Naive B cell (primary cell): ENCODE measurements around the gene ARNT2. TPM values are rescaled to one million over a fixed set of nuclear protein-coding genes. Genes with fewer than 3 reads are reported as not detected.

Source experiments
- ATAC-seq, 2 donors: fragments of 150-1000 bp; cut with Tn5 transposase; 2 replicates each; pipeline ENCODE4 v1.10.0; 2021; ENCODE audit warnings: low read depth in 2 of 2, mild to moderate bottlenecking in 2 of 2, moderate library complexity in 2 of 2
- DNase-seq: peaks from one replicate; pipeline ENCODE4 v3.0.0; 2022
- H3K27ac Mint-ChIP-seq, 6 donors: one replicate each; pipeline ENCODE4 v1.8.0; 2020 to 2022; ENCODE audit warnings: mild to moderate bottlenecking in 6 of 6, mixed read lengths in 6 of 6, moderate library complexity in 5 of 6, inconsistent platforms in 2 of 6
- H3K27me3 Mint-ChIP-seq, 3 donors: one replicate each; pipeline ENCODE4 v1.8.0; 2021 to 2022; ENCODE audit warnings: mixed read lengths in 3 of 3, mild to moderate bottlenecking in 1 of 3
- H3K36me3 Mint-ChIP-seq, 2 donors: one replicate each; pipeline ENCODE4 v1.8.0; 2020 to 2022; ENCODE audit warnings: mixed read lengths in 2 of 2, inconsistent platforms in 1 of 2, mild to moderate bottlenecking in 1 of 2
- H3K4me1 Mint-ChIP-seq, 3 donors: one replicate each; pipeline ENCODE4 v1.8.0; 2020 to 2022; ENCODE audit warnings: mixed read lengths in 3 of 3, inconsistent platforms in 1 of 3, mild to moderate bottlenecking in 1 of 3, moderate library complexity in 1 of 3
- H3K4me3 Mint-ChIP-seq, 8 donors: one replicate each; pipeline ENCODE4 v1.8.0; 2020 to 2022; ENCODE audit warnings: mild to moderate bottlenecking in 8 of 8, mixed read lengths in 8 of 8, moderate library complexity in 8 of 8, inconsistent platforms in 2 of 8
- H3K9me3 Mint-ChIP-seq, 7 donors: one replicate each; pipeline ENCODE4 v1.8.0; 2020 to 2022; ENCODE audit warnings: mixed read lengths in 7 of 7, mild to moderate bottlenecking in 5 of 7, inconsistent platforms in 2 of 7, moderate library complexity in 1 of 7
- polyA plus RNA-seq, 6 donors: library from polyadenylated mRNA; unstranded; fragments of 300-500 nt; fragmentation: Illumina TruSeq; gene quantifications; one replicate each; pipeline ENCODE4 v1.2.3, GENCODE V29; 2021; ENCODE audit warnings: low read depth in 6 of 6

The ARNT2 gene
- polyA plus RNA-seq, 6 donors from 2014 or later = not detected

DNA sequence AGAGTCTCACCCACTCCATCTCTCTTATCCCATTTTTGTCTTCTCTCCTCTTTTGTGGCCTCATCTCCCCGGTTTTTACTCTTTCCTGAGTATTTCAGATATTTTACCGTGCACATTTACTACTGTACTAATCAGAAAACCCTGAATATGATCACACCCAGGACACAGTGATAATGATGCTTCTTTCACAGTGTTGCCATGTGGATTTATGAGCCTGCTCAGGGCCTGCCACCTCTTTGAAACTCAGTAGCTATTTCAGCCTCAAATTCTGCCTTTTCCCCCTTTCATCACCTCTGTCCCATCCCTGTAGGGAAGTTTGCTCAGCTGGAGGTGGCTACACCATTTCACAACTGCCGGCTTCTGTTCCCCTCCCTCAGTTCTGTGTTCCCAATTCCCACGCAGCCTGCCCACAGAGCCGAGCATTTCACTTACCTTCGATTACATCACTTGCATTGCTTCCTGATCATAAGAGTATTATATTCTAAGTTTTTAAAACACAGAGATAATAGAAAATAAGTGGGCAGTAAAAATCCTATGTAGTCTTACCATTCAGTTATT, 33.2 kb downstream of the ARNT2 start:
- Mint-ChIP-seq H3K27me3 (peaks cover 12 to 33% (median 26%) of the 10 kb centered on the region in 3 donors), H3K9me3 (no peaks in the 10 kb centered on the region), H3K36me3 (no peaks in the 10 kb centered on the region), H3K4me3 (no peak overlapping the region), H3K27ac (no peak overlapping the region), H3K4me1 (no peaks in the 10 kb centered on the region)
- DNase-seq = no peak
- ATAC-seq = no peak

DNA sequence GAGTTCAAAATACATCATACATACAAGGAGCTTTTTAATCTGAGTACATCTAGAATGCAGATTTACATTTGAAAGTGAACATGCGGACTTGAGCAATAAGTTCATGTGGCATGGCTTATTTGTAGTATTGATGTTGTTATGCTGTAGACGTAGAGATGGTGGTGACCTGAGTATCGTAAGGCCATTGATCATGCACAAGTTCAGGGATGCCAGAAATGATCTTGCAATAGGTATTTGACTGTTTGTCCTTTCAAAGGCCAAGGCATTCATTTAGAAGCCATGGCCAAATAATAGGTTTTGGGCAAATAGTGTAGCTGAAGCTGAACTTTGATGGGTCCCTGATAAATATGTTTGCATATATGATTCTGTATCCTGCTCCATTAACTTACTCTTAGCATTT, 35.0 kb downstream of the ARNT2 start:
- ATAC-seq = no peak
- DNase-seq = no peak
- Mint-ChIP-seq H3K36me3 (no peaks in the 10 kb centered on the region), H3K9me3 (no peaks in the 10 kb centered on the region), H3K4me3 (no peak overlapping the region), H3K4me1 (no peaks in the 10 kb centered on the region), H3K27ac (no peak overlapping the region), H3K27me3 (peaks cover 7 to 33% (median 24%) of the 10 kb centered on the region in 3 donors)

DNA sequence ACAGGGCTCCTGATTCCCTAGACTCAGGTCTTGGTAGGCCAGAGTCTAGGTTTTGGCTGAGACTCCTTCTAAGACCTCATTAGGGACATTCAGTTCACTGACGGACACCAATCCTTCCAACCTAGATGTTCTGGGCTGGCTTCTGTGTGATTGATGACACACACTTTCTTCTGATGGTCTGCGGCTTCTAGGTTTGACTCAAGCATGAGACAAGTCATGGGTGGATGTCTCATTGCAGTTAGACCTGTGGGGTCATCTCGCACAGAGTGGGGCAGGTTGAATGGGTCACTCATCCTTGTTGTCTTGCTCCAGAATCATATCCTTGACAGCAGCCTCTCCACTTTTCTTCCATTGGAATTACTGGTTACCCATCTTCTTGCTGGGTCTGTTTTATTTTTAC, 35.8 kb downstream of the ARNT2 start:
- no peak overlapping the region for H3K4me3 Mint-ChIP-seq
- no peaks in the 10 kb centered on the region for H3K9me3 Mint-ChIP-seq
- peaks cover 4 to 32% (median 17%) of the 10 kb centered on the region in 3 donors for H3K27me3 Mint-ChIP-seq
- ATAC-seq (no peak), DNase-seq (no peak)
- H3K36me3 Mint-ChIP-seq = no peaks in the 10 kb centered on the region
- no peak overlapping the region for H3K27ac Mint-ChIP-seq
- H3K4me1 Mint-ChIP-seq = no peaks in the 10 kb centered on the region

DNA sequence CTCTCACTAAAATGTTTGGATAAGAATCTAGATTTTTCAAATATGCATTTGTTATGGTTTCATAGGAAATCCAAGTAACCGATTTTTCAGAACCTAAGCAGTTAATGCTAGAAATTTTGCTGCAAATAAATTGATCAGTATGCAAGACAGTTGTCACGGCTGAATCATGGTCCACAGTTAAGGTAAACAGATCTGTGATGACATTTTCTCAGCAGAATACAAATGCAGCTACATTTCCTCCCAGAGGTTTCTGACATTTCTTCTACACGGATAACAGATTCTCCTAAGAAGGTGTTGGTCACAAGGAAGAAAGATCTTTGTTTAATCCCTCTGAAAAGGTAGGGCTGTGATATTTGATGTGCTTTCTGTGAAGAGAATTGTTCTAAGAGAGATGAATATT, 36.9 kb downstream of the ARNT2 start:
- Mint-ChIP-seq H3K9me3 (no peaks in the 10 kb centered on the region), H3K4me1 (no peaks in the 10 kb centered on the region), H3K27me3 (peaks cover 4 to 27% (median 17%) of the 10 kb centered on the region in 3 donors), H3K4me3 (no peak overlapping the region), H3K36me3 (no peaks in the 10 kb centered on the region), H3K27ac (no peak overlapping the region)
- no peak for DNase-seq
- no peak for ATAC-seq

DNA sequence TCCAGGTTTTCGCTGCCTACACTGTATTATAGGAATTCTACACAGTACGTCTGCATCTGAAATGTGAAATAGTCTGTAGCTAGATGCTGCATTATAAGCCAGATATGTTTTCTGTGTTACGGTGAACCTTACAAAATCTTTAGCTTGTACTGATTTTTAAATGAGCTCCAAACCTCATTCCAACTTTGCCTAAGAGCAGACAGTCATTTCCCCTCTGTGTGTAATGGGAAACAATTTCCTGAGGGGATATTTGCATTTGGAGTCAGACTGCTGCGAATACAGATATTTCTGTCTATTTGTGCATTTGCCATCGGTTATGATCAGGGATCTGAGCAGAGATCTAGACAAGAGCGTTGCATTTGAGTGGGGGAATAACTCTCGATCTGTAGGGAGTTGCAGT, 37.5 kb downstream of the ARNT2 start:
- H3K9me3 Mint-ChIP-seq = no peaks in the 10 kb centered on the region
- ATAC-seq = no peak
- DNase-seq = no peak
- H3K4me1 Mint-ChIP-seq = no peaks in the 10 kb centered on the region
- H3K27ac Mint-ChIP-seq = no peak overlapping the region
- no peak overlapping the region for H3K4me3 Mint-ChIP-seq
- H3K36me3 Mint-ChIP-seq = no peaks in the 10 kb centered on the region
- H3K27me3 Mint-ChIP-seq = peaks cover 4 to 25% (median 17%) of the 10 kb centered on the region in 3 donors

DNA sequence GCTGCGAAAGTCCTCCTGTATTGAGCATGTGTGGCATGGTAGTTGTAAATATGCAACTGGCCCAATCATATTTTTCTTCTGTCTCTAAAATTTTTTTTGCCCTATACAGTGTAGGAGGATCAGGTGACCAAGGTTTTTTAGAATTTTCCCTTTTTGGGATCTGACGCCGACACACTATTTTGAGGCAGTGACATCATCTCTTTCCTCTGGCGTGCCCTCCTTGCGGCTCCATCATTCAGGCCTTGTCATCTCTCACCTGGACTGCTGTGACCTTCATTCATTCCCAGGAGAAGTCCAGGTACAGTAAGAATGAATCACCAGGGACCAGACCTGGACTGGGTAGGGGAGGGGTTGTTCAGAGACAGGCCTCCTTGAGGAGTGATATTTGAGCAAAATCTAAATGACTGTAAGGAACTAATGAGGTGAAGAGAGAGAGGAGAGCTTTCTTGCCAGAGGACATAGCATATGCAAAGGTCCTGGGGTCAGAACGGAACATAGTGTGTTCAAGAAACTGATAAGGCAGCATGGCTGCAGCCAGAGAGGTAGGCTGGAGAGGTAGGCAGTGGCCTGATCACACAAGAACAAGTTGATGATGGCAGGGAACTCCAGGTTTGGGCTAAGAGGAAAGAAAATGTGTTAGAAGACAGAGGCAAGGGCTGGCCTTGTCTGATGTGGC, 38.7 kb downstream of the ARNT2 start:
- Mint-ChIP-seq H3K36me3 (no peaks in the 10 kb centered on the region), H3K4me1 (no peaks in the 10 kb centered on the region), H3K9me3 (no peaks in the 10 kb centered on the region), H3K4me3 (no peak overlapping the region), H3K27ac (no peak overlapping the region), H3K27me3 (peaks cover 4 to 17% (median 9%) of the 10 kb centered on the region in 3 donors)
- DNase-seq = no peak
- ATAC-seq = no peak

DNA sequence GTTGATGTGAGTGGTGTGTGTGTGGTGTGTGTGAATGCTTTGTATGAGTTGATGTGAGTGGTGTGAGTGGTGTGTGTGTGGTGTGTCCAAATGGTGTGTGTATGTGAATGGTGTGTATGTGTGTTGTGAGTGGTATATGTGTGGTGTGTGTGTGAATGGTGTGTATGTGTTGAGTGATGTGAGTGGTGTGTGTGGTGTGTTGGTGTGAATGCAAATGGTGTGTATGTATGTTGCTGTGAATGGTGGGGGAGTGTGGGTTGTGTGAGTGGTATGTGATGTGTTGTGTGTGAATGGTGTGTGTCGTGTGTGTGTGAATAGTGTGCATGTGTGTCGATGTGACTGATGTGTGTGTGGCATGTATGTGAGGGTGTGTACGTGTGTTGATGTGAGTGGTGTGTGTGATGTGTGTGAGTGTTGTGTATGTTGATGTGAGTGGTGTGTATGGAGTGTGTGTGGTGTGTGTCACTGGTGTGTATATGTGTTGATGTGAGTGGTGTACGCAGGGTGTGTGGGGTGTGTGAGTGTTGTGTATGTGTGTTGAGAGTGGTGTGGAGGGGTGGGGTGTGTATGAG, 40.6 kb downstream of the ARNT2 start:
- Mint-ChIP-seq H3K36me3 (no peaks in the 10 kb centered on the region), H3K27me3 (peaks cover 2 to 15% (median 9%) of the 10 kb centered on the region in 3 donors), H3K4me3 (no peak overlapping the region), H3K9me3 (no peaks in the 10 kb centered on the region), H3K27ac (no peak overlapping the region), H3K4me1 (no peaks in the 10 kb centered on the region)
- ATAC-seq (no peak), DNase-seq (no peak)

DNA sequence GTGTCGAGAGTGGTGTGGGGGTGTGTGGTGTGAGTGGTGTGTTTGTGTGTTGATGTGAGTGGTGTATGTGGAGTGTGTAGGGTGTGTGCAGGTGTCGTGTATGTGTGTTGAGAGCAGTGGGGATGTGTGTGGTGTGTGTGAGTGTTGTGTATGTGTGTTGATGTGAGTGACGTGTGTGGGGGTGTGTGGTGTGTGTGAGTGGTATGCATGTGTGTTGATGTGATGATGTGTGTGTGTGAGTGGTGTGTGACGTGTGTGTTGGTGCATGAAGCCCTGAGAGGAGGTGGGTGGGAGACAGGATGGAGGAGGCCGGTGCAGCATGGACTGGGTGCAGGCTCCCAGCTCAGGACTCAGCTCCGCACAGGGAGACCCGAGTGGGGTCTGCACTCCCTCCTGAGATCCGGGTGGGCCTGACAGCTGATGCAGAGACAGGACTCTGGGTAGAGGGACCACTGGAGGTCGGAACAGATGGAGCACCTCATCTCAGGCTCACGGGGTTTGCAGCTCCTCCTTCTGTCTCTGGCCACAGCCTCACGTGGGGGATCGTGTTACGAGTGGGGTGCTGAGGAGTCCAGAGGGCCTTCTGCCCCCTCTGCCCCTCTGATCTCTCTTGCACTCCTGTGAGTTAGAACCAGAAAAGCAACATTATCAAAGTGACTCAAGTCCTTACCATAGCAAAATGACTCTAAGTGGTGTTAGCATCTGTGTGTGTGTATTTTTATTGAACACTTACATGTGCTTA, 41.3 kb downstream of the ARNT2 start:
- H3K4me1 Mint-ChIP-seq = no peaks in the 10 kb centered on the region
- no peak for ATAC-seq
- peaks cover 0 to 12% (median 9%) of the 10 kb centered on the region in 3 donors for H3K27me3 Mint-ChIP-seq
- H3K27ac Mint-ChIP-seq = no peak overlapping the region
- no peaks in the 10 kb centered on the region for H3K36me3 Mint-ChIP-seq
- H3K4me3 Mint-ChIP-seq = no peak overlapping the region
- no peaks in the 10 kb centered on the region for H3K9me3 Mint-ChIP-seq
- no peak for DNase-seq

DNA sequence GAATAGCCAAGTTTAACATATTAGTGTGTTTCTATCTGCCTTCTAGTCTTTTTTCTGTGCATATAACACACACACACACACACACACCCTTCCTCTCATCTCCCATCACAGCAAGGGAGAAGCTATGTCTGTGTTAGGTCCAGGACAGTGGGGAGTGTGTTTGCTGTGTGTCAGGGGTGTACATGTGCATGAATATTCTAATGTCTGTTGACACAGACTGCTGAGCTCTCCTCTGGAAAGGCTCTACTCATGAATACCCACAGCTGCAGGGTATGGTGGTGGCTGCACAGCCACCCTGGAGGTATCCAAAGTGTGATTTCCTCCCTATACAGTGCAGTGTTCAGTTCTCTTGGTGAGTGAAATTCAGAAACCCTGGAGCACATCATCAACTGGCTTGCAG, 42.9 kb downstream of the ARNT2 start:
- no peak overlapping the region for H3K27ac Mint-ChIP-seq
- ATAC-seq = no peak
- H3K27me3 Mint-ChIP-seq = peaks cover 0 to 15% (median 12%) of the 10 kb centered on the region in 3 donors
- H3K4me1 Mint-ChIP-seq = no peaks in the 10 kb centered on the region
- H3K36me3 Mint-ChIP-seq = no peaks in the 10 kb centered on the region
- H3K9me3 Mint-ChIP-seq = no peaks in the 10 kb centered on the region
- no peak overlapping the region for H3K4me3 Mint-ChIP-seq
- no peak for DNase-seq

DNA sequence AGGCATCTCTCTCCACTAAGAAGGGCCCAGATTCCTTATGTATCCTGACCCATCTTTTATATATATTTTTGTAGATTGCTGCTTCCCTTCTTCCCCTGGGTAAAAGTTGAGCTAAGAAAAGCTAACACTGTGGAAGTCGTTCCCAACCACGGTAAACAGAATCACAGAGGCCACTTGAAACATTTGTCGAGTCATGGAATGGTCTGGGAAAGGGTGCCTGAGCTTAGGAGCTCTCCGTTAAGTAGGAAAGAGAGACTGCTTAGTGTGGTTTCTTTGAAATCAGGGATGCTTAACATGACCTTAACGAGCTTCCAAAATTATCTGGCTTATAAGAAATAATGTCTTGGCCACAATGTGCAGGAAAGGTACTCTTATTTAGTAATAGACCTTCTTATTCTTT, 45.6 kb downstream of the ARNT2 start:
- H3K36me3 Mint-ChIP-seq = no peaks in the 10 kb centered on the region
- peaks cover 0 to 25% (median 15%) of the 10 kb centered on the region in 3 donors for H3K27me3 Mint-ChIP-seq
- DNase-seq = no peak
- ATAC-seq = no peak
- H3K4me3 Mint-ChIP-seq = no peak overlapping the region
- no peak overlapping the region for H3K27ac Mint-ChIP-seq
- H3K4me1 Mint-ChIP-seq = no peaks in the 10 kb centered on the region
- H3K9me3 Mint-ChIP-seq = no peaks in the 10 kb centered on the region

DNA sequence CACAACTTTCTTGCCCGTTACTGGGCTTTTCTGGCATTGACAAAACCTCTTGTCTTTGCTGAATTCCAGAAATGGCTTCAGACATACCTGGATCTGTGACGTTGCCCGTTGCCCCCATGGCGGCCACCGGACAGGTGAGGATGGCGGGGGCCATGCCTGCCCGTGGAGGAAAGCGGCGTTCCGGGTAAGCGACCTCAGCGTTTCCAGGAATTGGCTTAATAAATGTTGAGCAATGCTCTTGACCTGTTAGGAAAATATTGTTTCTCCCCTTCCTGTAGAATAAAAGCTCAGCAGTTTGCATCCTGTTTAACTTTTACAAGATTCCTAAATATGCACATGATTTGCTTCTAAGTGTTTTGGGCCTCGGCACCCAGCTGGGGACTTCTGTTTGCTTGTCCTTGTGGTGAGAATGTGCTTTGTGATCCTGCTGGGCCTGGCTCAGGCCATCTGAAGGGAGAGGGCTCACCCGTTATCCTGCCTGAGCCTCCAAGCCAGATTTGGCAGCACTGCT, 46.7 kb downstream of the ARNT2 start:
- Mint-ChIP-seq H3K4me3 (no peak overlapping the region), H3K27me3 (peaks cover 6 to 32% (median 23%) of the 10 kb centered on the region in 3 donors), H3K27ac (no peak overlapping the region), H3K4me1 (peaks cover 0 to 5% (median 0%) of the 10 kb centered on the region in 3 donors), H3K9me3 (no peaks in the 10 kb centered on the region), H3K36me3 (no peaks in the 10 kb centered on the region)
- DNase-seq (no peak), ATAC-seq (no peak)

DNA sequence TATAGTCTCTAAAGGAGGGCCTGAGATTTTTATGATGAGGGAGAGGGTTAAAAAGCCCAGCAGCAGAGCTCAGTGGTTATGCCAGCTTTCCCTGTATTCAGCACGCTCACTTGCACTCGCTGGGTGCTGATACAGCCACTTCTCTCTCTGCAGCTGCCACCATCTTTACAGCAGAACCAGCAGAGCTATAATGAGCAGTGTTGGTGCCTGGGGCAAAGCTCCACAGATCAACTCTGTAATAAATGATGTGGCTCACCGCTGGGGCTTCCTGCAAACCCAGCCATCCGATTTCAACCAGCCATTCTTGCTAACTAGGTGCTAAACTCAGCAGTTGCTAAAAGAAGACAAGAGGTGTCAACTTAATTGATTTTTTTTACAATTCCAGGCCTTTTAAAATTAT, 48.0 kb downstream of the ARNT2 start:
- no peaks in the 10 kb centered on the region for H3K9me3 Mint-ChIP-seq
- H3K4me1 Mint-ChIP-seq = peaks cover 0 to 7% (median 0%) of the 10 kb centered on the region in 3 donors
- no peak overlapping the region for H3K27ac Mint-ChIP-seq
- H3K36me3 Mint-ChIP-seq = no peaks in the 10 kb centered on the region
- H3K27me3 Mint-ChIP-seq = peaks cover 9 to 34% (median 24%) of the 10 kb centered on the region in 3 donors
- no peak for ATAC-seq
- H3K4me3 Mint-ChIP-seq = no peak overlapping the region
- DNase-seq = no peak

DNA sequence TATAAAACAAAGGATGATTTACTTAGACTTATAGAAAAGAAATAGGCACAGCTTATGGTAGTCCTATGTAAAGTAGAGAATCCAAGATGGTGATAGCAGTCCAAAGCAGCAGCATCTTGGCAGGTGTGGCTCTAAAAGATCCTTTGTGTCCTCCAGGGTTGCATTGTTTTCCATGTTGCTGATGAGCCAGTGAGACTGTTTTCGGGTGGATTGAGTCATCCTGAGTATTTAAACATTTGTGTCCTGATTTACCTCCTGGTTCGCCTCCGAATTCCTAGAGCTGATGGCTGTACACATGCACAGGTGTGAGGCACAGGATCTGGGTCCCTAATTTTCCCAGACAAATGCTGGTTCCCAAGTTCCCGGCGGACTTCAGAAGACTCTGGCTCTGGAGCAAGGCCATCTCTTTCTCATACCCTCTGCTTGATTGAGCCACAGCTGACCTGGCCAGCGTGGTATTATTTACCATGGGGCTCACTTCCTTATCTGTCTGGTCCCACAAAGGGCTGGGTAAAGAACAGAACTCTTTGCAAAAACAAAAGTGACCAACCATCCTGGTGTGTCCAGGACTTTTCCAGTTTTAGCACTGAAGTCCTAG, 51.0 kb downstream of the ARNT2 start:
- Mint-ChIP-seq H3K27me3 (peaks cover 9 to 34% (median 24%) of the 10 kb centered on the region in 3 donors), H3K4me1 (peaks cover 0 to 7% (median 0%) of the 10 kb centered on the region in 3 donors), H3K36me3 (no peaks in the 10 kb centered on the region)

More for the DNA sequence above, 51.0 kb downstream of the ARNT2 start:
- DNase-seq = no peak
- ATAC-seq = no peak
- Mint-ChIP-seq H3K27ac (no peak overlapping the region), H3K9me3 (no peaks in the 10 kb centered on the region), H3K4me3 (no peak overlapping the region)
